Fibroblast of skin of left quadriceps (primary cell): ENCODE measurements around the gene CNIH2.
"Not testable (repeated sequence)": the region's sequence is repeated elsewhere in the genome, so short reads cannot be mapped to it uniquely, and the experiment has no call there.

Experiments used
- DNase-seq, 2 experiments: peaks; one replicate each; pipeline ENCODE4 v3.0.0-alpha.2; 2013; ENCODE audit warnings: low read depth in 2 of 2

Gene CNIH2

DNA sequence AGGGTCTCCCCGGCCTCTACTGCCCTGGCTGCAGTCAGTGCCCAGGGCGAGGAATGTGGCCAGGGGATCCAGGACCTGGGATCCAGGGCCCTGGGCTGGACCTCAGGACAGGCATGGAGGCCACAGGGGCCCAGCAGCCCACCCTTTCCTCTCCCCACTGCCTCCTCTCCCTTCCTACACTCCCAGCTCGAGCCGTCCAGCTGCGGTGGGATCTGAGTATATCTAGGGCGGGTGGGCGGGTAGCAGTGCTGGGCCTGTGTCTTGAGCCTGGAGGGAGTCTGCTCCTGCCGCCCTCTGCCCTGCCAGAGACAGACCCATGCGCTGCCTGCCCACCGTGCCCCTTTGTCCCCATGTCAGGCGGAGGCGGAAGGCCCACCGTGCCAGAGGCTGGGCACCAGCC, 1.4 kb upstream of the CNIH2 start:
- not testable (repeated sequence) for DNase-seq

DNA sequence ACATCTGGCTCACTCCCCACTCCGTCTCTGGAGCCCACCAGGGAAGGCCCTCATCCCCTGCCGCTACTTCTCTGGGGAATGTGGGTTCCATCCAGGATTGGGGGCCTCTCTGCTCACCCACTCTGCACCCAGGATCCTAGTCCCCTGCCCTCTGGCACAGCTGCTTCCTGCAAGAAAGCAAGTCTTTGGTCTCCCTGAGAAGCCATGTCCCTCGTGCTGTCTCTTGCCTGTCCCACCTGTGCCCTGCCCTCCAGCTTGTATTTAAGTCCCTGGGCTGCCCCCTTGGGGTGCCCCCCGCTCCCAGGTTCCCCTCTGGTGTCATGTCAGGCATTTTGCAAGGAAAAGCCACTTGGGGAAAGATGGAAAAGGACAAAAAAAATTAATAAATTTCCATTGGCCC, 911 bp upstream of the CNIH2 start:
- DNase-seq = not testable (repeated sequence)

DNA sequence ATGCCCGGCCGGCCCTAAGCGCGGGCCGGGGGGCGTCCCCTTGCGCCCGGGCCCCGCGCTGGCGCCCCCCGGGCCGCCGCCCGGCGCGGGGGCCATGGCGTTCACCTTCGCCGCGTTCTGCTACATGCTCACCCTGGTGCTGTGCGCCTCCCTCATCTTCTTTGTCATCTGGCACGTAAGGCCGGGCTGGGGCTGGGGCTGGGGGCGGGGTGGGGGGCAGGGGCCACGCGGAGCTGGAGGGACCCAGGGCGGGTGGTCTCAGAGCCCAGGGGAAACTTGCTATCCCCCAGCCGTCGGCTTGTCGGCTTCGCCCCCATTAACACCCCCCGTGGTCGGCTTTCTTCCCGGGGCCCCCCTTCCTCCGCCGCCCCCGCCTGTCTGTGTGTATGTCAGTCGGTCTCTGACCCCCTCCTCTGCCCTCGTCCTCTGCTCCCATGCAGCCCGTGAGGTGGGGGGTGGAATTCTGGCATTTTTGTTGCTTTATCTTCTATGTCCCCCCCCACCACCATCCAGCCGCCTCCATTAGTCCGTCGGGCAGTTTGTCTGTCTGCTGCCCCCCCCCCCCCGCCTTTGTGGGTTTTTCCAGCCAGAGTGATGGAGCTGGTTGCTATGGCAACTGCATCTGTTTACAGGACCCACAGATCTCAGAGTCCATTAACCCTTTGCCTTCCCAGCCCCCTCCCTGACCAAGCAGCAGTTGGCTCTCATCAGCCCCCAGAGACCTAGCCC, 552 bp downstream of the CNIH2 start:
- DNase-seq = no peak

DNA sequence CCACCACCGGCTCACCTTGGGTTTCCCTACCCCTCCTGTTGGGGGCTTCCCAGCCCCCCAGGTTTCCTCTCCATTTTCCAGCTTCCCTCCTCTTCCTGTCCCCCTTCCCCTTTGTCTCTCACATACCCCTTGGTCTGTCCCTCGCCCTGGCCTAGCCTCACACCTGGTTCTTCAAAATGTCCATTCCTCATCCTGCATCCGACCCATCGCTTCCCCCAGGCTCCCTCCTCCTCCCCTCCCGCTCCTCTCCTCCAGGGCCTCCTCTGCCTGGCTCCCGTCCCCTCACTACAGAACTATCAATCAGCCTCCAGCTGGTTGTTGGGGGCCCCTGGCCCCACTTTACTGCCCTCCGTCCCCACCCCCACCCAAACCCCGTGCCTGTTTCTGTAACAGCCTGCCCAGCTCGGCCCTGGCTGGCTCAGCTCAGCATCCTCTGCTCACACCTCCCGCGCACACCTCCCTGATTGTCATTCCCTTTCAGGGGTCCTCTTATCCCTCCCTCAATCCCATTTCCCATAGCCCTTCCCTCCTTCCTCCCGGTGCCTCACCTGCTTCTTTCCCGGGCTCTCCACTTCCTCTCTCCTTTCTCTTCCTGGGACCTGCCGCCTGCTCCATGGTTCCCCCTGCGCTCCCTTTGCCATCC, 1.2 kb downstream of the CNIH2 start:
- DNase-seq = no peak

DNA sequence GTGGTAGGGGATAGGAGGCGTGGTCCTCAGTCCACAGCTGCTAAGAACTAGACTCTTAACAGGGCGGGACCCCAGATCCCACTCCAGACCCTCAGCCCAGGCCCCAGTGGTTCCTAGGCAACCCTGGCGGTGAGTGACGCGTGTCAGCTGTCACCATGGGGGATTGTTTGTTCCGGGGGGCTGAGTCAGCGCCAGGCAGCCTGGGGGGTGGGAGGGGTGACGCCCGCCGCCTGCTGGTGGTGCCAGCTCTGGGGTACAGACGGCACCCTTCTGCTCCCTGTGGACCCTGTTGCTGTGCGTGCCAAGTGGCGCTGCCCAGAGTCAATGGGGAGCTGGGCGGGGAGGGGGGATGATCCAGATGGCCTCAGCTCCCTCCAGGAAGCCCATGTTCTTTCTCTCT, 2.5 kb downstream of the CNIH2 start:
- DNase-seq = no peak

DNA sequence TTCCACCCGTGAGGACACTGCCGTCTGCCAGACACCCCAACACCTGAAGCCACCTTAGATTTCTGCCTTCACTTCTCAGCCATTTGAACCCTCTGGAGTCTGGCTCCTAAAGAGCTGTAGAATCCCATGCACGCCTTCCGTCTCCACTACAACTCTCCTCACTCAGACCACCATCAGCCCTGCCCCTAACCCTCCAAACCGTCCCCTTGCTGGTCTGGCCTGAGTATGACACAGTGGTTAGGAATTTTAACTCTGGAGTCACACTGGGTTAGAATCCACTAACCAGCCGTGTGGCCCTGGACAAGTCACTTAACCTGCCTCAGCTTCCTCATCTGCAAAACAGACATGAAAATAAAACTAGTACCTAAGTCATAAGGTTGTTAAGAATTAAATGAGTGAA, 3.0 kb downstream of the CNIH2 start:
- DNase-seq = no peak

DNA sequence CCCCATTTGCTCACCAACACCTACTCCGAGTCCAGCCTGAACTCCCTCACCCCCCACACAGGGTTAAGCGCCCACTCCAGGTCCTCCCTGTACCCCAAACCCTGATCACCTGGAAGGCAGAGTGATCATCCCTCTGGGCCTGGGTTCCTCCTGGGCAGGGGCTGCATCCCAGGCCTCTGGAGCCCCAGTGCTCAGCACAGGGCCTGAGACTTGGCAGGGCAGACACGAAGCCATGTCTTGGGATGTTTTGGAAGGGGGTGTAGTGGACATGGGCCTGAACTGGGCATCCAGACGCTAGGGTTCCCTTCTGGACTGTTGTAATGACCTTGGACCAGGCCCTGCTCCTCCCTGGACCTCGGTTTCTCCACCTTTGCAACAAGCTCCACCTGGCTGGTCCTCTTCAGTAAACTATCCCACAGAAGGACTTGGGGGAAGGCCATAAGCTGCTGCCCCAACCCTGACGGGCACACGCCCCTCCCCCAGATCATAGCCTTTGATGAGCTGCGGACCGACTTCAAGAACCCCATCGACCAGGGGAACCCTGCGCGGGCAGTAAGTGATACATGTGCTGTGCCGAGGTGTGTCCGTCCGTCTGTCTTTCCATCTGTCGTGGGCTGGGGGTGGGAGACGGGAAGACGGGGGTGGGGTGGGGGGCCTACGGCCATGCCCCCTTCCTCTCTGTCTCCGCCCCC, 3.9 kb downstream of the CNIH2 start:
- DNase-seq = no peak

DNA sequence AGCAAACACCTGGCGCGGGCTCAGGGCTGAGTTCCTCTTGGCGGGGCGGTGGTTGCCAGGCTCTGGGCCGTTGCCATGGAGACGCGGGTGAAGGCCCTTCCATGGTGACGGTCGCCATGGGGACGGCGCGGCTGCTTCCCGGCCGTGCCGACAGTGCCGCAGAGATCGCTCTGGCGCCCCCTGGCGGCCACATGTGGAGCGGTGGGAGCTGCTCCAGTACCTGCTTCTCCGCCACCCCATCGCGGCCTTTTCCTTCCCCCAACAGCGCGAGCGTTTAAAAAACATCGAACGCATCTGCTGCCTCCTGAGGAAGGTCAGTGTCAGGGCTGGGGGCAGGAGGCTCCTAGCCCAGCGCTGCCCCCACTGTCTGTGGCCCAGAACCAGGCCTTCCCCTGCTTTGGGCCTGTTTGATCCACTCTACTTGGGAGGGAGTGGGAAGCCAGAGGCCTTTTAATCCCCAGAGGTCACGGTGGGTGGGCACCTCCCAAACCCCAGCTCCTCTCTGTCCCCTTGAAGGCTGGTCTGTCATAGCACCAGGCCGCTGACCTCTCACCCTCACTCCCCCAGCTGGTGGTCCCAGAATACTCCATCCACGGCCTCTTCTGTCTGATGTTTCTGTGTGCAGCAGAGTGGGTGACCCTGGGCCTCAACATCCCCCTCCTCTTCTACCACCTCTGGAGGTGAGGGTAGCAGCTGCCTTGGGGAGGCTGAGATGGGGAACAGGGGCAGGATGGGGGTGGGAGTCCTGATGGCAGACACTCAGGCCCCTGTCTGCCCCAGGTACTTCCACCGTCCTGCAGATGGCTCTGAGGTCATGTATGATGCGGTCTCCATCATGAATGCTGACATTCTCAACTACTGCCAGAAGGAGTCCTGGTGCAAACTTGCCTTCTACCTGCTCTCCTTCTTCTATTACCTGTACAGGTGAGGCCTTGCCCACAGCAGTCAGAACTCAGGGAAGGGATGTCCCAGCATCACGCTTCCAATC, 4.8 kb downstream of the CNIH2 start:
- peak; percentile 78 to 79 for DNase-seq

DNA sequence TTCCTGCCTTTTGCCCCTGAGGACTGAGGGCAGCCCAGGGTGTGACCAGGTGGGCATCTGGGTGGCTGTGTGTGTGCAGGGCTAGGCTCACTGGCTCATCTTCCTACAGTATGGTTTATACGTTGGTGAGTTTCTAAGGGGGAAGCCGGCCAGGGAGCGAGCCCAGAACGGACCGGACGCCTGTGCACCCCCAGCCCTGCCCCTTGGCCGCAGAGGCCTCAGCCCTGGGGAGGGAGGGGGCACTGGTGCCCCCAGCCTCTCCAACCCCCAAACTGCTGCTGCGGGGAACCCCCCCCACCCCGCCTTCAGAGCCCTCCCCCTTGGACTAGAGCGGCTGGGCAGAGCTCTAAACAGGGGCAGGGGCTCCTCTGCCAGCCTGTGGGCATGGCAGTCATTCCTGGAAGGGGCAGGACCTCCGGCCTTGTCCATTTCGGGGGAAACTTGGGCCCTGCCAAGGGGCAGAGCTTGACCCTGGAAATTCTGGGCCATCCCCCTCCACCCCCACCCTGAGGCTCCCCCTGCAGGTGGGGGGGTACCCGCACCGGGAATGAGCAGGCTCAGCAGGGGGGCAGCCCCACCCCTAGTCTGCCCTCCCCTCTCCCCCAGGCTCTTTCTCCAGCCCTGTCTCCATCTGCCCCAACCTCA, 5.6 kb downstream of the CNIH2 start:
- DNase-seq = no peak

DNA sequence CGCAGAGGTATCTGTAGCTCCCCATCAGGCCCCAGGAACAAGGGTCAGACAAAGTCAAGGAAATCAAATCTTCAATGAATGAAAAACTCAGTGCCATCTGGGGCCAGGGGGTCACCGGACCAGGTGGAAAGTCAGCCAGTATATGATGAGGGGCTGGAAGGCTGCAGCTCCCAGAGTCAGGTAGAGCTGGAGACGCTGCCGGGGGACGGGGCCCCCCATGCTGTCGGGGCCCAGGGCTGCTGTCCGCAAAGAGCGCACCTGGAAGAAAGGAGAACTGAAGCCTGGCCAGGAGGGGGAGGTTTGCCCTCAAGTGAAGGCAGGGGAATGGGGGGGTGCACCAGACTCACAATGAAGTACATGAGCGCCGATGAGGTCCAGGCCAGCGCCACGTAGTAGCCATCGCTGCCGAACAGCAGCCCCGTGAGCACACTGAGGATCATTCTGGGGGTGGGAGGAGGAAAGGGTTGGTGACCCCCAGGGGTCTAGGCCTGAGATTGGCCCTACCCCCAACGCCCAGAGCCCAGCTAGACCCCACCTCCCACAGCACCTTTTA, 6.6 kb downstream of the CNIH2 start:
- DNase-seq = no peak

DNA sequence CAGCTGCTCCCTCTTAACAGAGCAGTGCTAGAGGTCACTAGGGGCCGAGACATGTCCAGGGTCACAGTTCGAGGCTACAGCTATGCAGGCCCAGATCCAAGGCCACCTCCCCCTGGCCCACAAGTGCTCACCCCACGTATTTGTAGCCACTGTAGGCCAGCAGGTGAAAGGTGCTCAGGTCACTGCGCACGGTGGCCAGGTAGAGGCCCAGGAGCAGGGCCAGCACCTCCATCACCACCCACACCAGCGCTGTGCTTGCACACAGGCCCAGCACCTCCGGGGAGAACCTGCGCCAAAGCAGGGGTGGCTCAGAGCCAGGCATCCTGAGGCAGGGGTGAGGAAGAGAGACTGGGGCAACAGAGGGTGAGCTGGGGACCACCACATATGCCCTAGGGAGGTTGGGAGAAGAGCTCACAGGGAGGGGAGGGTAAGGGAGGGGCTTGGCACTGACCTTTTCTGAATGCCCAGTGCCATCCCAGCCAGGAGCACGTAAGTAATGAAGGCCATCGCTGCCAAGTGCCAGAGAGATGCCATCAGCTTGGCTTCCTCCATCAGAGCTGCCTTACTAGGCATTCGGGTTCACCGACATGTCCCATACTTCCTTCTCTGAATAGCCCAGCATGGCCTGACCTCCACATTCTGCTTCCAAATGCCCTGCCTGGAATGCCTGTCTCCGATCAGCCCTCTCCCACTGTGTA, 7.4 kb downstream of the CNIH2 start:
- no peak for DNase-seq

DNA sequence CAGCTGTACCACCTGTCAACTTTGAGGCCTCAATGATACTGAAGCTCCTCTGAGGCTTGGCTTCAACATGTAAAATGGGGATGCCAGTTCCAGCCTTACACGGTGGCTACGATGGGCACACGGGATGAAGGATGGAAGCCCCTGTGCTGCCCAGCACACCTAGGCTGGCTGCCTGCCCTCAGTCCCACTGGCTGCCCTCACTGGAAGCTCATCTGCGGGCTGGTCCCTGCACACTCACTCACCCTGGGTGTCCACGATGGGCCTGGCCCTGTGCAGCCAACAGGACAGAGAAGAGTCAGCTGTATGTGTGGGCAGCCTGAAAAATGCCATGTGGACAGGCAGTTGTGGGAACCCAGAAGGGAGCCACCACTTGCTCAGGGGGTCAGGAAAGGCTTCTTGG, 8.7 kb downstream of the CNIH2 start:
- DNase-seq = no peak

DNA sequence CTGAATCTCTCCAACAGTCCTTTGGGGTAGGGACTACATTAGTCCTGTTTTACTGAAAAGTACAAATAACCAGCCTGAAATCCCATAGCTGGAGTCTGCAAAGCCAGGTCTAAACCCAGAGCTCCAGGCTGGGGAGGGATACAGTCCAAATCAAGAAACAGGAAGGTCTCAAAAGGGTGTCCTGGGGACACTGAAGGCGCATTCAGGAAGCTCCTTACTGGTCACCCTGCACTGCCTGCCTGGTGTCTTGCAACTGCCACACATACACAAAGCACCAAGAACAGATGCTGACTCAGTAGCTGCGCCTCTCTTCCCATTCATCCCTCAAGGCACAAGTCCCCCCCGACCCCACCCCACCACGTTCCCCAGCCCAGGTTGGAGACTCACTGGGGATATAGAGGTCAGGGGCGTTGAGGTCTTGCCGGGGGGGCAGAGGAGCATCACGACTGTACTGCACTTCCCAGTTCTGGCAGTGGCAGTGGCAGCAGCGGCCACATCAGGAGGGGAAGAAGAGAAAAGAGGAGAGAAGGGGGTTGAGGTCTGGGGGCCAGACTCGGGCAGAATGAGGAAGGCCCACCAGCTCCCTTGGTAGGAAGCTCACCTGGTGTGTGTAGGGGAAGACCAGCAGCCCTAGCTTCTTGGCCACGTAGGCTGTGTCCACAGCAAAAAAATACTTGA, 9.4 kb downstream of the CNIH2 start:
- DNase-seq = no peak

DNA sequence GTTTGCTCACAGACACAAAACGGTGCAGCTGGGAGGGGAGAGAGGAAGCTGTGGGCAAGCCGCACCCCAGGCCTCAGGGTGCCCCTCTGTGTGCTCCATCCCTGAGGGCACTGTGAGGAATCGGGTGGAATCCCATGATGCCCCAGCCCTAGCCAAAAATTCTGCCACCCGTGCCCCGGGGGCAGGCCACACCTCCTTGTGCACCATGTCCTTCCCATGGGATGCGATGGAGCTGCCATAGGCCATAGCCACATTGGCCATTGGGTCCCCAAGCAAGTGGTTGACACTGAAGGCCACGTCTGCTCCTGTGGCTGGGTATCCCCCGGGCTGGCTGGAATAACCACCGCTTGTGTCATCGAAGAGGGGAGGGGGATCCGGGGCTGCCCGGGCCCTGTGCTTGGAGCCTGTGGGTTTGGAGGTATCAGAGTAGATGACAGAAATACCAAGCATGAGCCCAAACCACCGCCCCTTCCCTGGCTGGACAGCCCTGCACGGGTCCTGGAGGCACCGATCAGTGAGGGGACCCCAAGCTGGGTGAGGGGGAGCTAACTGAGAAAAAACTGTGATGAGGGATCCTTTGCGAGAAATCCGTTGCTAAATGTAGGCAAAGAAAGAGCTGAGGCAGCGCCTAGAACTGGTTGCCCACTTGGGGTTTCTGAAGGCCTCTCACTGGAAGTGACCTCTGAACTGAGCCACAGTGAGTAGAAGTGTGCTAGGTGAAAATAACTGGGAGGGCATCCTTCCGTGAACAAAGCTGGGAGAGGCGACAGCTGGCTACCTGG, 10.1 kb downstream of the CNIH2 start:
- no peak for DNase-seq

DNA sequence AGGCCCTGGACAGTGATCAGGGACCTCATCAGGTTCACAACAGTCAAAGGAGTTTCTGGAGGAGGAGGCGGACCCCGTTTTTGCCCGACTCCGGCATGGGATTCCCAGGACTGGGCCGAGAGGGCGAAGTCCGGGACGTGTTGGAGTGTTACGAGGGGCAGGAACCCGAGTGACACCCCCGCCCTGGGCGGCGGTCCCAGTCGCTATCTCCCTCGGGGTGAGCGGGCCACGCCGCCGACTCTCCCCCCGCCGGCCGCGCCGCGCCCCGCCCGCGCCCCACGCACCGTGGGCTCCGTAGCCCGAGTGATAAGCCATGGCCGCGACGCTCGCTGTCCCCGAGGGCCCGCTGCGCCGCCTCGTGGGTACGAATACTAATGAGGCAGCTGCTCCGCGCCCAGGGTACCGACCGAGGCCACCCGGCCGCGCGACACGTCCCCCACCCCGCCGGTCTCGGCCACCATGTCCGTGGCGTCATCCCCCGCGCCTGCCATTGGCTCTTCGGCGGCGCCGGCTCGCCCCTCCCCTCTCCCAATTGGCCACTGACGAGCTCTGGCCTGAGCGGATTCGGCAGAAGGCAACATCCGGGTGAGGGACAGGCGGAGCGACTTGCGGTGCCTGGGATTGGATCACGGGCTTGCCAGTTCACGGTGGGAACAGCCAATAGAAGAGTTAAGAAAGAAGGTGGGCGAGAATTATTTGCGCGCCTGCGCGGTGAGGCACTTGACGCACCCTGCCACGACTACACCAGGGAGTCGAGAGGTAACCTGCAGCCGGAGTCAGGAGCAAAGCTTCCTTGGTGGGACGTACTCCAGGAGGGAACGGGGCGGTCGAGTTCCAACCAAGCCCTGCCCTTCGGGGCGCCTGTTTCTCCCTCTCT, 10.9 kb downstream of the CNIH2 start, which contains the start of gene YIF1A:
TSS of gene YIF1A (minus strand) at position 473 of the 877 bp plus-strand sequence. CDS start at position 315, 158 bp downstream.
- DNase-seq = peak; percentile 99

DNA sequence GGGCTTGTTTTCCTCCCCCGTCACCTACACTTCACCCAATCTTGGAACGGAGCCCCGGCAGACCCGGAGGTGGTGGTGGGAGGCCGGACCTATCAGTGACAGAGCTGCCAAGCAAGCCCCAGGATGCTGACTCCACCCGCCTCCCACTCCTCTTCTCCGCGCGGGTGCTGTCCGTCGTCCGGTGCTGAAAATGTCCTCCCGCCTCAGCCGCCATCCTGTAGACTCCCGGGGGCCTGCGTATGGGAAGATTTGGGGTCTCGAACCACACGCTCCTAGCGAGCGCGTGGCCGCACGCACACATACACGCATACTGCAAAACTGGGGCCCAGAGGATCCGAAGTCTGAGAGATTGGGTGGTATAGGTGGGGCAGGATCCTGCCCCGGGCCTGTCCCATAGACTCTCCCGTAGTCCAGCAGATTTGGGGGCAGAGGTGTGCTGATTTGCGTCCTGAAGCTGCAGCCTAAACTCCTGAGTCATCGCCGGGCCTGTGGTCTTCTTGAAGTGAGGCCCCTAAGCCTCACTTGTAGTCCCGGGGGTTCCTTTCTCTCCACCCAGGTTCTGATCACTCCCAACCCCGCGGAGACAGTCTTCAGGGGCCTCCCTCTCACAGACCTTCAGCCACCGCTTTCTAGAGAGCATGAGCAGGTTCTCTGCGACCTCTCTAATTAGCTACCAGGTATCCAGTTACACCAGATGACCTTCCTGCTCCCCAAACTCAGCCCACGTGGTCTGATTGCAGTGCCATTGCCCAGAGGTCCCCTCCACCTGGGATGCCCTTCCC, 11.8 kb downstream of the CNIH2 start:
- DNase-seq = no peak

DNA sequence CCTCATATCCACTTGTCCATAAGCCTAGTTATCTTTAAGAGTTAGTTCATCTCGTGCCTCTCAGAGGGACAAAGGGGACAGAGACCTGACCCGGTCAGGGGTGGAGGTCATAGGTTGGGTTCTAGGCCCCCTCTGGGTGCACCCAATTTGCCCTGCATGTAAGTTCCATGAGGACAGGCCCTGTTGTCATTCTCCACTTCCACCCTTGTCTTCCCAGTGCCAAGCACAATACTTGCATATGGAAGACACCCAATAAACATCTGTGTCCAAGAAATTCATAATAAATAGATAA, 12.3 kb downstream of the CNIH2 start:
- no peak for DNase-seq
